ENCODE data around the gene KRTAP3-2.

The KRTAP3-2 gene

GRCh38 chr17:40974366-40974765 lies 25.3 kb downstream of the KRTAP3-2 start:
- H3K4me3 ChIP-seq (ENCODE audit: low read depth, low read length), result no peak overlapping the region
- no peak for DNase-seq (ENCODE audit: low read depth)
- no peak for TF ChIP-seq POLR2A (IDR thresholded peaks at IDR 0.05; ENCODE audit: extremely low read depth, insufficient read length)
- TF ChIP-seq MAX (IDR thresholded peaks at IDR 0.05; ENCODE audit: low read depth, low read length), result no peak
- no peak for TF ChIP-seq MYC (IDR thresholded peaks at IDR 0.05; ENCODE audit: low read depth, low read length)
- TF ChIP-seq, protein P1, sequence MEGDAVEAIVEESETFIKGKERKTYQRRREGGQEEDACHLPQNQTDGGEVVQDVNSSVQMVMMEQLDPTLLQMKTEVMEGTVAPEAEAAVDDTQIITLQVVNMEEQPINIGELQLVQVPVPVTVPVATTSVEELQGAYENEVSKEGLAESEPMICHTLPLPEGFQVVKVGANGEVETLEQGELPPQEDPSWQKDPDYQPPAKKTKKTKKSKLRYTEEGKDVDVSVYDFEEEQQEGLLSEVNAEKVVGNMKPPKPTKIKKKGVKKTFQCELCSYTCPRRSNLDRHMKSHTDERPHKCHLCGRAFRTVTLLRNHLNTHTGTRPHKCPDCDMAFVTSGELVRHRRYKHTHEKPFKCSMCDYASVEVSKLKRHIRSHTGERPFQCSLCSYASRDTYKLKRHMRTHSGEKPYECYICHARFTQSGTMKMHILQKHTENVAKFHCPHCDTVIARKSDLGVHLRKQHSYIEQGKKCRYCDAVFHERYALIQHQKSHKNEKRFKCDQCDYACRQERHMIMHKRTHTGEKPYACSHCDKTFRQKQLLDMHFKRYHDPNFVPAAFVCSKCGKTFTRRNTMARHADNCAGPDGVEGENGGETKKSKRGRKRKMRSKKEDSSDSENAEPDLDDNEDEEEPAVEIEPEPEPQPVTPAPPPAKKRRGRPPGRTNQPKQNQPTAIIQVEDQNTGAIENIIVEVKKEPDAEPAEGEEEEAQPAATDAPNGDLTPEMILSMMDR (IDR thresholded peaks at IDR 0.05; ENCODE audit: low read depth, low read length), result no peak

- no peak for DNase-seq (ENCODE audit: low read depth)
- TF ChIP-seq MAX (IDR thresholded peaks at IDR 0.05; ENCODE audit: low read depth, low read length) (no peak), MYC (IDR thresholded peaks at IDR 0.05; ENCODE audit: low read depth, low read length) (no peak), POLR2A (IDR thresholded peaks at IDR 0.05; ENCODE audit: extremely low read depth, insufficient read length) (no peak)
- TF ChIP-seq, protein P1 (IDR thresholded peaks at IDR 0.05; ENCODE audit: low read depth, low read length), result no peak
- H3K4me3 ChIP-seq (ENCODE audit: low read depth, low read length), result no peak overlapping the region
Measured at GRCh38 chr17:40967582-40967981, 32.1 kb downstream of the KRTAP3-2 start.

- no peak for DNase-seq (ENCODE audit: low read depth)
- no peak within 1 kb of the TSS for H3K4me3 ChIP-seq (ENCODE audit: low read depth, low read length)
- TF ChIP-seq MAX (IDR thresholded peaks at IDR 0.05; ENCODE audit: low read depth, low read length) (no peak), POLR2A (IDR thresholded peaks at IDR 0.05; ENCODE audit: extremely low read depth, insufficient read length) (no peak), MYC (IDR thresholded peaks at IDR 0.05; ENCODE audit: low read depth, low read length) (no peak)
- TF ChIP-seq, protein P1 (IDR thresholded peaks at IDR 0.05; ENCODE audit: low read depth, low read length), result no peak
Measured at GRCh38 chr17:40966848-40967247, 32.9 kb downstream of the KRTAP3-2 start, which contains the start of gene KRT39. TSS of gene KRT39 (minus strand) at chr17:40966948. CDS start at chr17:40966856, 92 bp downstream.

DNA sequence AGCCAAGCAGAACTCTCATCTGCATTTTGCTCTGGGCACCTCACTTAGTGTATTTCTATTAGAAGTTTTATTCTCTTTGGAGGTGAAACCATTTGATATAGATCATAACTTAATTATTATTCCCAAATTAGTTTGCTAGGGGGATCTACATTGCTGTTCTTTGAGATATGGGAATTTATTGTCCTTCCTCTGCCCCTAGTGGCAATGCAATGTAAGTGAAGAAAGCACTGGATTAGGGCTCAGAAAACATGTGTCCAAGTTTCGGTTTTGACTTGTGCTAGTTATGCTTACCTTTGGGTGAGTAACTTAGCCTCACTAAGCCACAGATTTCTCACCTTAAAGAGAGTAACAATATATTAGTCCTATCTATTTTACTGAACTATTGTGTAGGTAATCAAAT lies 35.9 kb downstream of the KRTAP3-2 start:
- no peak overlapping the region for H3K4me3 ChIP-seq (ENCODE audit: low read depth, low read length)
- DNase-seq (ENCODE audit: low read depth), result peak; percentile 6
- TF ChIP-seq MAX (IDR thresholded peaks at IDR 0.05; ENCODE audit: low read depth, low read length), result no peak
- TF ChIP-seq, protein P1 (IDR thresholded peaks at IDR 0.05; ENCODE audit: low read depth, low read length), result peak; percentile 65

DNA sequence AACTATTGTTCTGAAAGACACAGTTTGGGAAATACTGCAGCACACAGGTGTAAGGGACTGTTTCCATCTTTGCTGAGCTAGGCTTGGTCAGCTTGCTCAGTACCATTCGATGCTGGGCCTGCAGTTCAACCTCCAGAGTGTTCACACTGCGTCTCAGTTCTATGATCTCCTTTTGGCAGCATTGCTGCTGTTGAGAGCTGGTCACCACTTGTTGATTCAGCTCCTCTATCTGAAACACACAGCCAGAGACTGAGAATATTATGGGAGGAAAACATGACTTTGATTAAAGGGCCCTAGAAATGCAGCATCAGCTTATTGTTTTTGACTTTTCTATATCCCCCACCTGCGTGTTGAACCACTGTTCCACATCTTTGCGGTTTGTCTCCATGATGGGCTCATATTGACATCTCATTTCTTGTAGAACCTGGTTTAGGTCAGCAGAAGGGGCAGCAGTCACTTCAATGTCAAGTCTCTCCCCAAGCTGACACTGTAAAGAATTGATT lies 37.6 kb downstream of the KRTAP3-2 start:
- TF ChIP-seq, protein P1 (IDR thresholded peaks at IDR 0.05; ENCODE audit: low read depth, low read length), result no peak
- TF ChIP-seq POLR2A (IDR thresholded peaks at IDR 0.05; ENCODE audit: extremely low read depth, insufficient read length) (no peak), MAX (IDR thresholded peaks at IDR 0.05; ENCODE audit: low read depth, low read length) (no peak)
- DNase-seq (ENCODE audit: low read depth), result no peak
- no peak overlapping the region for H3K4me3 ChIP-seq (ENCODE audit: low read depth, low read length)

- TF ChIP-seq MYC (IDR thresholded peaks at IDR 0.05; ENCODE audit: low read depth, low read length) (no peak), MAX (IDR thresholded peaks at IDR 0.05; ENCODE audit: low read depth, low read length) (no peak), POLR2A (IDR thresholded peaks at IDR 0.05; ENCODE audit: extremely low read depth, insufficient read length) (no peak)
- TF ChIP-seq, protein P1 (IDR thresholded peaks at IDR 0.05; ENCODE audit: low read depth, low read length), result no peak
- DNase-seq (ENCODE audit: low read depth), result no peak
- no peak overlapping the region for H3K4me3 ChIP-seq (ENCODE audit: low read depth, low read length)
Measured at GRCh38 chr17:40961591-40961990, 38.1 kb downstream of the KRTAP3-2 start.

Data from NB4 (cell line).